T47D (cell line): ENCODE data around the gene LGR6.

ENCODE experiments used
- DNase-seq, 2 experiments: peaks; one replicate each; pipeline versions ENCODE4 v3.0.0 to v3.0.0-alpha.2; 2011 to 2012; ENCODE audit warnings: low read depth in 1 of 2, low spot score in 1 of 2
- JUND ChIP-seq: IDR thresholded peaks from 2 replicates; pipeline ENCODE4 v1.6.1; 2012; ENCODE audit warnings: low read depth
- in situ Hi-C: cut with HindIII; loops from 2 replicates; pipeline ENCODE4 v1.10.0; 2016; ENCODE audit warnings: low sequenced_read_pairs, low pct_unique_long_range_greater_than_20kb

LGR6 gene

DNA sequence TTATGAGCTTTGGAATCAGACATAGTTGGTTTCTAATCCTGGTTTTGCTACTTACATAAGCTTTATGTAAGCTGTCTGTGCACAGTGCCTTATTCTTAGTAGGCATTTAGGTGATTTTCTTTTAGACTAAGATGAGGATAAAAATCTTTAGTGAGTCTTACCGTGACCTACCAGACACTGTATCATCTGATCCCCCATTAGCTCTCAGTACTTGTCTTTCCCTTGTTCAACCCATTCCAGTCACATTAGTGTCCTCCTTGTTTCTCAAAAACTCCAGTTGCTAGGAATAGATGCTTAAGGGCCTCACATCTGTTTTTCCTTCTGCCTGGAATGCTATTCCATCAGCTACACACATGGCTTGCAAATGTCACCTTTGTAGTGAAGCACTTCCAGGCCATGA is 173.7 kb downstream of the LGR6 start:
- no peak for TF ChIP-seq JUND
- in situ Hi-C loops, result no loop called here
- no peak for DNase-seq
